HG02798 (cell line): Measurements from ENCODE around the gene CCT8.
"Not testable (repeated sequence)": the region's sequence is repeated elsewhere in the genome, so short reads cannot be mapped to it uniquely, and the experiment has no call there.

Experiments
- ATAC-seq: cut with Tn5 transposase; IDR thresholded peaks from one replicate; pipeline ENCODE4 v1.9.1; 2021; ENCODE audit warnings: mild to moderate bottlenecking; ENCODE audit not compliant: unreplicated experiment, poor library complexity

CCT8 gene

GRCh38 chr21:29078869-29079767 lies 5.7 kb upstream of the CCT8 start:
- ATAC-seq = peak; percentile 56

DNA sequence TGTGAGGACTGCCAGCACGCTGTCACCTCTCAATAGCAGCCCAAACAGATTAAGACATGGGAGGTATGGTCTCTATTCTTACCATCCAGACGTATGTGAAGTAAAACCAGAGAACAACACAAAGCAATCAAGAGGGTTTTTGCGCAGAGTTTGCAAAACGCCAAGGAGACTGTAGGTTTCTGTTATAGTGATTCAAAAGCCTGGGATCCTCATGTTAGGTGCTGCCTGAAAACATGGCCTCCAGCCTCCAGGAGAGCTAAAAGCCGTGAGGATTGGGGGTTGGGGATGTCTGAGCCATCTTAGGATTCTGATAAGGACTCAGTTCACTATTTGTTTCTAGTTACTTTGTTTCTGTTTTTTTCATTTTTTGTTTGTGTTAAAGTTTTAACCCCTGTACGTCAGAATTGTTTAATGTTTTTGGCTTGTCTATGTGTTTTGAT lies 4.2 kb upstream of the CCT8 start:
- ATAC-seq = no peak

GRCh38 chr21:29076731-29077640 lies 3.5 kb upstream of the CCT8 start:
- not testable (repeated sequence) for ATAC-seq

DNA sequence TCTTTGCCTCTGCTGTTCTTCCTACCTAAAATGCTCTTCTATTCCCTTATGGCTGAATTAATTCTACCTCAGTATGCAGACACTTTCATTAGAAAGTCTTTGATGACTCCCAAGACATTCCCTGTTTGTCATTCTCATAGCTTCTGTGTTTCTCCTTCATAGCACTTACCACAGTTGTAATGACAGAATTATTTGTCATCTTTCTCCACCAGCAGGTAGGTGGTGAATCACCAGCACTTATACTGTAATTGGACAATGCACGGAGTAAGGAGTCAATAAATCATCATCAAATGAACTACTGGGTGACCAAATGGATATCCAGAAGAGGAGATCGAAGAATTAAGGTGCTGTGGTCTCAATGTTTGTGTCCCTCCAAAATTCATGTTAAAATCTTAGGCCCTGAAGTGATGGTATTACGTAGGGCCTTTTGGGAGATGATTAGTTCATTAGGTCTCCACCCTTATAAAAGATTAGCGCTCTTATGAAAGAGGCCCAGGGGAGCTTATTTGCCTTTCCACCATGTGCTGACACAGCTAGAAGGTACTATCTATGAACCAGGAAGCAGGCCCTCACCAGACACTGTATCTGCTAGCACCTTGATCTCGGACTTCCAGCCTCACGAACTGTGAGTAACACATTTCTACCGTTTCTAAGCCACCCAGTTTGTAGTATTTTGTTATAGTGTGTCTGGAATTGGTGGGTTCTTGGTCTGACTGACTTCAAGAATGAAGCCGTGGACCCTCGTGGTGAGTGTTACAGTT lies 2.4 kb upstream of the CCT8 start:
- no peak for ATAC-seq

DNA sequence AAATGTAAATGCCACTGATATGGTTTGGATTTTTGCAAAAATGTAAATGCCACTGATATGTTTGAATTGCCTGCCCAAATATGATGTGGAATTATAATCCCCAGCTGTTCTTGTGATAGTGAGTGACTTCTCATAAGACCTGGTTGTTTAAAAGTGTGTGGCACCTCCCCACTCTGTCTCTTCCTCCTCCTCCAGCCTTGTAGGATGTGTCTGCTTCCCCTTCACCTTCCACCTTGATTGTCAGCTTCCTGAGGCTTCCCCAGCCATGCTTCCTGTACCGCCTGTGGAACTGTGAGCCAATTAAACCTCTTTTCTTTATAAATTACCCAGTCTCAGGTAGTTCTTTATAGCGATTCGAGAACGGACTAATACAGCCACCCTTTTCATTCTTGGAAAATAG lies 1.3 kb upstream of the CCT8 start:
- no peak for ATAC-seq

- peak; percentile 19 for ATAC-seq
Observed at GRCh38 chr21:29074007-29074376, 544 bp upstream of the CCT8 start.

- ATAC-seq = no peak
Observed at GRCh38 chr21:29072873-29073221, 601 bp downstream of the CCT8 start.

DNA sequence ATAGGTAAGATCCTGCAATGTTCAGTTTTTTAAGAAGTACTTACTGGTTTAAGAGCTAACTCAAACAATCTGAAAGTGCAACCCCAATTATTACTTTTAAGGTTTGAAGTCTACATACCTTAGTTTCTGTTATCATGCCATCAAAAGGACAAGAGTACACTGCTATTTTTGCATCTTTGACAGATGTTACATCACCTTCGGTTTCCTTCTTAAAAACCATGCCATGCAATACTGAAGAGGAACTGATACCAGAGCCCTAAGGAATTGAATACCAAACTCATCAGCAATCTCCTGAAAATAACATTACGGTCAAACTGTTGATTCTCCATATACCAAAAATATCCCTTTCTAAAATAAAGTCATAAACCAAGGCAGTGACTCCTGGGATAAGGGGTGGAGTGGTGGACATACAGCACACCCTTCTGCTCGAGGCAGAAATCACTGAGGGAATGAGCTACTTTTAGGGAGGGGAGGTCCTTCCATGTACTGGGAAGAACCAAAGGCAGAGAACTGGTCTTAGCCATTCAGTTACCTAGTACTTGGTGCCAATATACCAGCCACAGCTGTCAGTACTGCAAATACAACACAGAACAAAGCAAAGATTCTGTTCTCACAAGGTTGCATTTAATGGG lies 8.5 kb downstream of the CCT8 start:
- peak; percentile 99 for ATAC-seq

DNA sequence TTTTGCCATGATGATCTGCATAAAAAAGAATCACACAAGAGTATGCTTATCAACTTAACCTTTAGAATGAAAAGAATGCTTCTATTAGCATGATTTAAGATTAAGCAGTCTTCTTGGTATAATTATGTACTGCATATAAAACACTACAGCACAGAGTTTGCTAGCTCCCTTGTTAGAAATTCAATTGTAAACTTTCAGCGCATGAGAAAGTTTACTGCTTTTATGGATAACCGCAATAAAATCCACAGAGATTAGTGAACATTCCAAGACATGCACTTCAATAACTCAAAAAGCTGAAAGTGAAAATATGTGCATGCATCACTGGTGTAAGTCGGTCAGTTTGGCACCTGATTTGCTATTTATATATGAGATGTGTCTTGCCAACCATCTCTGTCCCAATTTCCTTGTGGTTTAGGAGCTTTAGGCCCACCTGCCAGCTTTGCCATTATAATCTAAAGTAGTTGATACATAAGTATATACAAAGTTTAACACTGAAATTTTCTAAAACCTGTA lies 16.9 kb downstream of the CCT8 start:
- no peak for ATAC-seq

GRCh38 chr21:29056005-29056404 lies 17.4 kb downstream of the CCT8 start:
- ATAC-seq = no peak

DNA sequence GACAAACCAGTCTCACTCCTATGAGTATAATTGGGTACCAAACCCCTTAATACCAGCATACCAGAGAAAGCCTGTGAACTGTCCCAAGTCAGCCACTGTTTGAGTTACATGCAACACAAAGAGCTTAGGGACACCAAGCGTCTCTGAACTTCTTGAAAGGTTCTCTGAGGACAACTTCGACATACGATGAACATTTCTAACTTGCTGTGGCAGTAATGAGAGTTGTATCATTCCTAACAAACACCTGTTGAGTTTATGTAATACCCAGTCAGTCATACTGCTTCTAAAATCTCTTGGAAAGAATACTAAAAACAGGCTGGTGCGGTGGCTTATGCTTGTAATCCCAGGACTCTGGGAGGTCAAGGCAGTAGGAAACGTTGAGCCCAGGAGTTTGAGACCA lies 18.4 kb downstream of the CCT8 start:
- ATAC-seq = no peak

DNA sequence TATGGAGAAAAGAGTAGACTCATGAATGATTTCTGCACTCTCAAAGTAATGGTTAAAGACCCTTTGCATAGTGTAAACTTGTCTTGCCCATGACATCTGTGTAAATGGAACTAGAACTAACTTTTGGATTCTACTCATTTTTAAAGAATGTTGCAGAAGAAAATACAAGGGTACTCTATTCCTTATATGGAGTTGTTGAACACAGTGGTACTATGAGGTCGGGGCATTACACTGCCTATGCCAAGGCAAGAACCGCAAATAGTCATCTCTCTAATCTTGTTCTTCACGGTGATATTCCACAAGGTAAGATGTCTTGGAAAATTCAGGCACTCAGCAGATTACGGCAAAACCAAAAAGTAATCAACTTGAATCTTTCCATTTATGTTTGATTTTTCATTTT lies 19.8 kb downstream of the CCT8 start:
- no peak for ATAC-seq

DNA sequence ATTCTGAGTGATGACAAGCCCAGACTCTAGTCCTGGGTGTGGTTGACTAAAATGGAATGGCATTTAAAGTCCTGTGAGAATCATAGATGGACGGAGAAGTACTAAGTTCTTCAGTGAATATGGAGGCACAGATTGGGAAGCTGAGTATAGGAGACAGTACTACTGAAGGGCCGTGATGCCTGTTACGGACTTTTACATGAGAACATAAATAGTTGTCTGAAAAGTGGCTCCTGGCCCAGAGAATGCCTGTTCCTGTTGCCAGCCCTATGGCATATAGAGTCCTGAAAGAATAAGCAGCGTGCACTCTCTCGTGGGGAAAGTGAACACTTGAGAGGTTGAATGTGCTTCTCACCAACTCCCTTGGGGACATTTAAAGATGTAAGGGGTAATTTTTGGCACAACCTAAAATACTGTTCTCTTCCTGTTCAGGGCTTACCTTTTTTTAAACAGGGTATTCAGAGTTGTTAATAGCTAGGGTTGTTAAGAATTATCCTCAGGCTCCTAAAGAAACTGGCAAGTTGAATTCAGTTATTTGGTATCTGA lies 20.4 kb downstream of the CCT8 start:
- no peak for ATAC-seq

DNA sequence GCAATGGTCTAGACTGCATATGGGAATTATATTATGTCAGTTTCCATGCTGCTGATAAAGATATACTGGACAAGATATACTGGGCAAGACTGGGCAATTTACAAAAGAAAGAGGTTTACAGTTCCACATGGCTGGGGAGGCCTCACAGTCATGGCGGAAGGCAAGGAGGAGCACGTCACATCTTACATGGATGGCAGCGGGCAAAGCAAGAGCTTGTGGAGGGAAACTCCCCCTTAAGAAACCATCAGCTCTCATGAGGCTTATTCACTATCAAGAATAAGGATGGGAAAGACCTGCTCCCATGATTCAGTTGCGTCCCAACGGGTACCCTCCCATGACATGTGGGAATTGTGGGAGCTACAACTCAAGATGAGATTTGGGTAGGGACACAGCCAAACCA lies 21.2 kb downstream of the CCT8 start:
- ATAC-seq = no peak

DNA sequence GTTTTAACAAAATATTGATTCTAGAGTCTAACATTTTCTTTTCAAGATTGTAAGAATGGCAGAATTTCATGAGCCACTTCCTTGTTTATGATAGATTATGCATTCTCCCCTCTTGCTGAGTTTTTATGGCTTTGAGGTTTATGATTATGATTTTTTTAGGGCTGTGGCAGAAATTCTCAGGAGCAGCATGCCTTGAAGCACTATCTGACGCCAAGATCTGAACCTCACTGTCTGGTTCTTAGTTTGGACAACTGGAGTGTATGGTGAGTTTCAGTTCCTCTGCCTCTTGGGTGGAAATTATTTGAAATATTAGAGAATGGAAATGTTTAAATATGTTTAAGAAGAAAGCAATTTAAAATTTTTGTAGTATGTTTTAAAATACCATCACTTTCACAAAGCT lies 38.8 kb downstream of the CCT8 start:
- no peak for ATAC-seq

GRCh38 chr21:29033871-29034270 lies 39.6 kb downstream of the CCT8 start:
- no peak for ATAC-seq

GRCh38 chr21:29033301-29033700 lies 40.1 kb downstream of the CCT8 start:
- ATAC-seq = no peak

DNA sequence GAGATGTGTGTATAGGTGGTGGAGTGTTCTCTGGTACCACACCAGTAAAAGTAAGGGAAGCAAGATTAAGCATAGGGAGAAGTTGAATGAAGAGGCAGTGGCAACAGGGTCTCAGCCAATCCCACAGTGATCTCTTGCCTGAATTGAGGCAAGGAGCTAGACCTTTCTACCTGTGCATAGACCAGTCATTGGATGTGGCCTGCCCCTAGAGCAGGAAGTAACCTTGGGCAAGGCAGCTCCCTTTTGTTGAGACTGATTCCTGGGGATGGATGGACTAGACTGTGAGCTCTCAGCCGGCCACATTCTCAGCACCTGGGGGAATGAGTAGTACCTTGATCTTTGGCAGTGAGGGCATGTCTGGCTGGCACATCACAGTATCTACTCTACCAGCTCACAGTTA lies 42.5 kb downstream of the CCT8 start:
- ATAC-seq = no peak

DNA sequence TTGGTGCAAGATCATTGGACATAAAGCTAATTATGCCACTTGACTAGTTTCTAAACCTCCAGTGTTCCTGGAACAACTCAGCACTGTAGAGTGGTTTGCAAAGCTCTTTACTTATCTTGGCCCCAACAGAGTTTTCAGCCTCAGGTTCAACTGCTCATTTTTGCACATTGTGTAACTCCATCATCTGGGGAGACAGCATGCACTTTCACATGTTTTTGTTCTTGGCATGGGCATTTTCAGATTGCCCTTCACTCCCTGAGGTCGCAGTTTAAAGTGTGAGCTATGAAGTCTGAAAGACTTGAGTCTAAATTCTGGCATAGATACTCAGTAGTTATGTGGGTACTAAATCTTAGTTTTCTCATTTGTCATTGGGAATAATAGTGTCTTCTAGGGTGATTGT lies 43.9 kb downstream of the CCT8 start:
- ATAC-seq = no peak

DNA sequence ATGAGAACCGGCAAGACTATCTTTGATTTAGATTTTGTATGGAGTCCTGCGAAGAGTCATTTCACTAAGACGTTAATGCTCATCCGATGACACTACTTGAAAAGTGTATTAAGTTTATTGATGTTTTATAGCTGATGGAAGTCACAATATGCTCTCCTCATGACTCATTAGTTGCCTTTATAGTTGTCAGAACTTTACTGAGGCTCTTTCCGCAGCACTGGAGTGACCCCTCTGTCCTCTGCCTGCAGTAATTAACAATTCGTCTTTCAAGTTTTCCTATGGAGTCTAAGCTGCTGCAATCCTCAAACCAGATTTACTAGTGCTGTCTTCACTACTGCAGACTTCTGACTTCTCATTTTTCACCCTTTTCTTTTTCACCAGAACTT lies 48.1 kb downstream of the CCT8 start:
- no peak for ATAC-seq
